H1 (cell line): ENCODE measurements around the gene AASDH.

ENCODE experiments used
- ATF3 ChIP-seq: IDR thresholded peaks from 2 replicates; pipeline ENCODE4 v1.6.1; 2011; ENCODE audit warnings: low read depth, mild to moderate bottlenecking, low read length; ENCODE audit not compliant: insufficient read depth
- POLR2AphosphoS5 ChIP-seq: IDR thresholded peaks from 2 replicates; pipeline ENCODE4 v1.6.1; 2011; ENCODE audit warnings: low read depth, low read length
- TF ChIP-seq, protein P1 (sequence below), 3 experiments: IDR thresholded peaks; 1 replicate in 2 of 3; 2 replicates in 1 of 3; pipeline versions ENCODE4 v1.5.1 to v1.6.1; 2011; ENCODE audit warnings: low read length in 3 of 3, mild to moderate bottlenecking in 3 of 3, inconsistent platforms in 2 of 3, low read depth in 1 of 3, moderate library complexity in 1 of 3; ENCODE audit not compliant: insufficient read depth in 1 of 3; ENCODE audit errors: control extremely low read depth in 1 of 3
- TF ChIP-seq, protein P2 (sequence below): IDR thresholded peaks from 2 replicates; pipeline ENCODE4 v1.6.1; 2012; ENCODE audit warnings: inconsistent platforms

DNA sequence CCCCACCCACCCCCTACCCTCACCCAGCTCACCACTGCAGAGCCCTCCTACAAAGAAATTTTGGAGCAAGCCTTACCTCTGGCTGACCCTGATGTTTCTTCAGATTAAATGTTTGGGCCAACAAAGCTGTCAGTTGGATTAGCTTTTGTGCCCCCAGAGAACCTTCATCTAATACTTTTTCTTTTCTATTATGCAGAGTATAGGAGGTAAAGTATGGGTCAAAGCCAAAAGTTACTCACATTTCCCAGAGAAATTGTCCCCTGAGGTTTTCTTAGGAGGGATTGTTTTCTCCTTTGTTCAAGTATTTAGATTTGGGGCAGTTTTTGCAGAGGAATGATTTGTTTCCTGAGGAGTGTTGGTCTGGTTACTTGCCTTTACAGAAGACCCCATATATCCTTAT lies 69.5 kb downstream of the AASDH start:
- TF ChIP-seq, protein P1, sequence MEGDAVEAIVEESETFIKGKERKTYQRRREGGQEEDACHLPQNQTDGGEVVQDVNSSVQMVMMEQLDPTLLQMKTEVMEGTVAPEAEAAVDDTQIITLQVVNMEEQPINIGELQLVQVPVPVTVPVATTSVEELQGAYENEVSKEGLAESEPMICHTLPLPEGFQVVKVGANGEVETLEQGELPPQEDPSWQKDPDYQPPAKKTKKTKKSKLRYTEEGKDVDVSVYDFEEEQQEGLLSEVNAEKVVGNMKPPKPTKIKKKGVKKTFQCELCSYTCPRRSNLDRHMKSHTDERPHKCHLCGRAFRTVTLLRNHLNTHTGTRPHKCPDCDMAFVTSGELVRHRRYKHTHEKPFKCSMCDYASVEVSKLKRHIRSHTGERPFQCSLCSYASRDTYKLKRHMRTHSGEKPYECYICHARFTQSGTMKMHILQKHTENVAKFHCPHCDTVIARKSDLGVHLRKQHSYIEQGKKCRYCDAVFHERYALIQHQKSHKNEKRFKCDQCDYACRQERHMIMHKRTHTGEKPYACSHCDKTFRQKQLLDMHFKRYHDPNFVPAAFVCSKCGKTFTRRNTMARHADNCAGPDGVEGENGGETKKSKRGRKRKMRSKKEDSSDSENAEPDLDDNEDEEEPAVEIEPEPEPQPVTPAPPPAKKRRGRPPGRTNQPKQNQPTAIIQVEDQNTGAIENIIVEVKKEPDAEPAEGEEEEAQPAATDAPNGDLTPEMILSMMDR (IDR thresholded peaks at IDR 0.05; ENCODE audit: control extremely low read depth in 1 of 3, insufficient read depth in 1 of 3, low read depth in 1 of 3, low read length in 3 of 3): no peak
- TF ChIP-seq, protein P2, sequence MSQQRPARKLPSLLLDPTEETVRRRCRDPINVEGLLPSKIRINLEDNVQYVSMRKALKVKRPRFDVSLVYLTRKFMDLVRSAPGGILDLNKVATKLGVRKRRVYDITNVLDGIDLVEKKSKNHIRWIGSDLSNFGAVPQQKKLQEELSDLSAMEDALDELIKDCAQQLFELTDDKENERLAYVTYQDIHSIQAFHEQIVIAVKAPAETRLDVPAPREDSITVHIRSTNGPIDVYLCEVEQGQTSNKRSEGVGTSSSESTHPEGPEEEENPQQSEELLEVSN: no peak
- no peak for TF ChIP-seq POLR2AphosphoS5
- no peak for TF ChIP-seq ATF3
